HCT116 (cell line): ENCODE measurements around the gene RNU6-9. TPM values are rescaled to one million over a fixed set of nuclear protein-coding genes. Genes with fewer than 3 reads are reported as not detected.

Experiments
- ATAC-seq: fragments of 200-7000 bp; cut with Tn5 transposase; 2 replicates; pipeline ENCODE4 v1.9.1; 2020; ENCODE audit warnings: mild to moderate bottlenecking, moderate library complexity
- BruUV-seq: library from RNA; stranded (reverse); fragments of 400-500 nt; replicated peaks from 2 replicates; lab custom pipeline; 2021; lab: Mats Ljungman, UMichigan
- CTCF ChIA-PET: fragments of 300-600 bp; sonication (Branson Sonifier 250); formaldehyde crosslinking; loops from one replicate; lab custom pipeline; 2021; ENCODE audit warnings: antibody characterized with exemption; lab: Charles Lee
- POLR2A ChIA-PET: fragments of 300-600, 350-600 bp; sonication (Branson Sonifier 250); formaldehyde crosslinking; loops from one replicate; lab custom pipeline; 2021; ENCODE audit warnings: antibody characterized with exemption; lab: Charles Lee
- RAD21 ChIA-PET, 2 experiments: fragments of 300-600 bp; sonication (Branson Sonifier 250); formaldehyde crosslinking; loops; one replicate each; lab custom pipeline; 2023; ENCODE audit warnings: low total read pairs in 2 of 2; ENCODE audit not compliant: uncharacterized antibody in 2 of 2, unreplicated experiment in 2 of 2, low non-redundant PET in 1 of 2; lab: Charles Lee
- DNase-seq: peaks from one replicate; pipeline ENCODE4 v3.0.0-alpha.2; 2010; ENCODE audit warnings: low read depth, low spot score
- H2AFZ ChIP-seq: fragments of 200-600 bp; shearing (Covaris generic), sonication (generic); 2 replicates; pipeline ENCODE4 v1.6.1; 2017; ENCODE audit warnings: low read depth, mixed run types, mixed read lengths, antibody characterized with exemption, low read length; ENCODE audit not compliant: poor library complexity, severe bottlenecking
- H3K27ac ChIP-seq: 2 replicates; pipeline ENCODE4 v1.5.1; 2012; ENCODE audit warnings: low read depth, low read length
- H3K27me3 ChIP-seq: fragments of 200-600 bp; sonication (generic); 2 replicates; pipeline ENCODE4 v1.6.1; 2016; ENCODE audit warnings: mixed run types, low read length, mixed read lengths; ENCODE audit not compliant: insufficient read depth
- H3K36me3 ChIP-seq, 2 experiments: fragments of 200-500 bp in 1 of 2; fragments of 200-600 bp in 1 of 2; sonication (Bioruptor generic) in 1 of 2; sonication (generic) in 1 of 2; 2 replicates each; pipeline versions ENCODE4 v1.5.1 to v1.6.1; 2014 to 2016; ENCODE audit warnings: low read length in 2 of 2, inconsistent platforms in 1 of 2, mixed read lengths in 1 of 2, mixed run types in 1 of 2; ENCODE audit not compliant: insufficient read depth in 2 of 2, control insufficient read depth in 1 of 2
- H3K4me1 ChIP-seq, 2 experiments: fragments of 200-600 bp in 1 of 2; sonication (generic) in 1 of 2; 2 replicates each; pipeline versions ENCODE4 v1.5.1 to v1.6.1; 2012 to 2017; ENCODE audit warnings: low read length in 2 of 2, inconsistent platforms in 1 of 2, mild to moderate bottlenecking in 1 of 2, mixed read lengths in 1 of 2, mixed run types in 1 of 2, moderate library complexity in 1 of 2; ENCODE audit not compliant: insufficient read depth in 2 of 2, control insufficient read depth in 1 of 2
- H3K4me2 ChIP-seq: fragments of 200-600 bp; sonication (generic); 2 replicates; pipeline ENCODE4 v1.6.1; 2017; ENCODE audit warnings: mixed run types, low read length, mixed read lengths
- H3K4me3 ChIP-seq, 2 experiments: fragments of 200-600 bp in 1 of 2; sonication (generic) in 1 of 2; replicated peaks in 1 of 2; 2 replicates each; pipeline ENCODE4 v1.5.1; 2011 to 2016; ENCODE audit warnings: low read length in 2 of 2, control low read depth in 1 of 2, low read depth in 1 of 2, mild to moderate bottlenecking in 1 of 2, mixed read lengths in 1 of 2, mixed run types in 1 of 2
- H3K79me2 ChIP-seq: fragments of 200-600 bp; sonication (generic); 2 replicates; pipeline ENCODE4 v1.6.1; 2017; ENCODE audit warnings: mild to moderate bottlenecking, mixed run types, low read length, moderate library complexity, mixed read lengths; ENCODE audit not compliant: insufficient read depth
- H3K9ac ChIP-seq: fragments of 200-600 bp; sonication (generic); 2 replicates; pipeline ENCODE4 v1.6.1; 2016; ENCODE audit warnings: low read length, mixed read lengths
- H3K9me2 ChIP-seq: fragments of 200-600 bp; sonication (generic), shearing (Covaris generic); 2 replicates; pipeline ENCODE4 v1.6.1; 2017; ENCODE audit warnings: mixed run types, mild to moderate bottlenecking, moderate library complexity; ENCODE audit not compliant: insufficient read depth
- H3K9me3 ChIP-seq, 2 experiments: fragments of 200-500 bp in 1 of 2; fragments of 200-600 bp in 1 of 2; sonication (Bioruptor generic) in 1 of 2; sonication (generic) in 1 of 2; 2 replicates each; pipeline ENCODE4 v1.6.1; 2014 to 2017; ENCODE audit warnings: low read length in 2 of 2, mixed read lengths in 2 of 2, inconsistent platforms in 1 of 2, low read depth in 1 of 2, mild to moderate bottlenecking in 1 of 2, mixed run types in 1 of 2, moderate library complexity in 1 of 2; ENCODE audit not compliant: control insufficient read depth in 1 of 2, insufficient read depth in 1 of 2
- H4K20me1 ChIP-seq: fragments of 200-600 bp; sonication (generic), shearing (Covaris generic); 2 replicates; pipeline ENCODE4 v1.6.1; 2017; ENCODE audit warnings: mixed run types, mild to moderate bottlenecking, moderate library complexity; ENCODE audit not compliant: insufficient read depth
- CBX3 ChIP-seq: IDR thresholded peaks from 2 replicates; pipeline ENCODE4 v1.6.1; 2012; ENCODE audit warnings: low read depth
- ELF1 ChIP-seq: IDR thresholded peaks from 2 replicates; pipeline ENCODE4 v1.6.1; 2012; ENCODE audit warnings: low read depth, borderline replicate concordance
- EZH2phosphoT487 ChIP-seq: fragments of 200-600 bp; IDR thresholded peaks from 2 replicates; pipeline ENCODE4 v1.6.1; 2018; ENCODE audit warnings: antibody characterized with exemption, borderline replicate concordance
- FOSL1 ChIP-seq: IDR thresholded peaks from 2 replicates; pipeline ENCODE4 v1.6.1; 2012; ENCODE audit warnings: low read depth
- POLR2A ChIP-seq: IDR thresholded peaks from 2 replicates; pipeline ENCODE4 v1.7.0; 2011; ENCODE audit warnings: borderline replicate concordance; ENCODE audit not compliant: insufficient read depth, insufficient read length; ENCODE audit errors: extremely low read depth
- RAD21 ChIP-seq: IDR thresholded peaks from 2 replicates; pipeline ENCODE4 v1.6.1; 2012; ENCODE audit warnings: low read depth, mild to moderate bottlenecking
- SIN3A ChIP-seq: IDR thresholded peaks from 2 replicates; pipeline ENCODE4 v1.6.1; 2012; ENCODE audit warnings: low read depth
- SP1 ChIP-seq: IDR thresholded peaks from 2 replicates; pipeline ENCODE4 v1.6.1; 2012; ENCODE audit warnings: low read depth
- YY1 ChIP-seq: IDR thresholded peaks from 2 replicates; pipeline ENCODE4 v1.6.1; 2011; ENCODE audit warnings: low read length, low read depth, moderate library complexity, mild to moderate bottlenecking; ENCODE audit not compliant: insufficient replicate concordance; ENCODE audit errors: extremely low read depth
- ZNF274 ChIP-seq: fragments of 200-500 bp; sonication (Bioruptor generic); IDR thresholded peaks from 2 replicates; pipeline ENCODE4 v1.6.1; 2014; ENCODE audit warnings: mild to moderate bottlenecking, low read depth, low read length, inconsistent platforms
- intact Hi-C: fragments of 100-400 bp; cut with micrococcal nuclease; formaldehyde crosslinking; loops from 2 replicates; pipeline ENCODE4 v1.10.0; 2022
- total RNA-seq: library from RNA; stranded (reverse); gene quantifications from one replicate; pipeline ENCODE4 v1.2.1, GENCODE V29; 2021; ENCODE audit not compliant: unreplicated experiment
- TF ChIP-seq, protein P1 (sequence below), 3 experiments: fragments of 200-600 bp in 1 of 3; sonication (generic) in 1 of 3; IDR thresholded peaks in 2 of 3; conservative IDR thresholded peaks in 1 of 3; 2 replicates each; pipeline ENCODE4 v1.5.1; 2012 to 2017; ENCODE audit warnings: low read depth in 2 of 3, low read length in 2 of 3, antibody characterized with exemption in 1 of 3, borderline replicate concordance in 1 of 3, control low read depth in 1 of 3, mild to moderate bottlenecking in 1 of 3, mixed read lengths in 1 of 3, mixed run types in 1 of 3, moderate library complexity in 1 of 3; ENCODE audit not compliant: insufficient read depth in 1 of 3
- TF ChIP-seq, protein P2 (sequence below): IDR thresholded peaks from 2 replicates; pipeline ENCODE4 v1.6.1; 2012

RNU6-9 gene
- total RNA-seq, 1 experiment from 2014 or later = not detected

DNA sequence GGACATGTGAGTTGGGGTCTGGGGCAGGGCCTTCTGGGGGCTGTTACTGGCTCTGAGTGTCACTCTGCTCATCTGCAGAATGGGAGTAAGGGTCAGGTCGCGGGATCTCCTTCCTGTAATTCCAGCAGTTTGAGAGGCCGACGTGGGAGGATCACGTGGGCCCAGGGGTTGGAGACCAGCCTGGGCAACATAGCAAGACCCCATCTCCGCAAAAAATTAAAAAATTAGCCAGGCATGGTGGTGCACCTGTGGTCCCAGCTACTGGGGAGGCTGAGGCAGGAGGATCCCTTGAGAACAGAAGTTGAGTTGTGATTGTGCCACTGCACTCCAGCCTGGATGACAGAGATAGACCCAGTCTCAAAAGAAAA, 36.6 kb downstream of the RNU6-9 start:
- H3K4me2 ChIP-seq = no peak overlapping the region
- no peak overlapping the region for H3K4me3 ChIP-seq
- no peak for DNase-seq
- H3K36me3 ChIP-seq = peaks cover 0 to 4% of the 10 kb centered on the region in 2 experiments; a peak in 1 of 4 replicates
- no peak overlapping the region for H2AFZ ChIP-seq
- no peak overlapping the region for H3K9ac ChIP-seq
- no peaks in the 10 kb centered on the region for H3K27me3 ChIP-seq
- intact Hi-C loops = loop anchor here (10.0 kb wide), 1 partner anchor 255 kb away; no protein-coding TSS in a partner anchor
- ATAC-seq = no peak
- H3K27ac ChIP-seq = no peak overlapping the region
- no peaks in the 10 kb centered on the region for H3K9me3 ChIP-seq
- ChIA-PET CTCF (no interaction called here), POLR2A (no interaction called here), RAD21 (no interaction called here)
- no peaks in the 10 kb centered on the region for H3K9me2 ChIP-seq
- peaks cover 25 to 36% of the 10 kb centered on the region in 2 experiments for H3K4me1 ChIP-seq
- H4K20me1 ChIP-seq = no peaks in the 10 kb centered on the region
- H3K79me2 ChIP-seq = peaks cover 19% of the 10 kb centered on the region
- no TSS peak for BruUV-seq
- TF ChIP-seq SIN3A (no peak), FOSL1 (no peak), SP1 (no peak), RAD21 (no peak), ZNF274 (no peak), ELF1 (no peak), POLR2A (no peak), EZH2phosphoT487 (no peak), CBX3 (no peak), YY1 (no peak)
- TF ChIP-seq, protein P1, sequence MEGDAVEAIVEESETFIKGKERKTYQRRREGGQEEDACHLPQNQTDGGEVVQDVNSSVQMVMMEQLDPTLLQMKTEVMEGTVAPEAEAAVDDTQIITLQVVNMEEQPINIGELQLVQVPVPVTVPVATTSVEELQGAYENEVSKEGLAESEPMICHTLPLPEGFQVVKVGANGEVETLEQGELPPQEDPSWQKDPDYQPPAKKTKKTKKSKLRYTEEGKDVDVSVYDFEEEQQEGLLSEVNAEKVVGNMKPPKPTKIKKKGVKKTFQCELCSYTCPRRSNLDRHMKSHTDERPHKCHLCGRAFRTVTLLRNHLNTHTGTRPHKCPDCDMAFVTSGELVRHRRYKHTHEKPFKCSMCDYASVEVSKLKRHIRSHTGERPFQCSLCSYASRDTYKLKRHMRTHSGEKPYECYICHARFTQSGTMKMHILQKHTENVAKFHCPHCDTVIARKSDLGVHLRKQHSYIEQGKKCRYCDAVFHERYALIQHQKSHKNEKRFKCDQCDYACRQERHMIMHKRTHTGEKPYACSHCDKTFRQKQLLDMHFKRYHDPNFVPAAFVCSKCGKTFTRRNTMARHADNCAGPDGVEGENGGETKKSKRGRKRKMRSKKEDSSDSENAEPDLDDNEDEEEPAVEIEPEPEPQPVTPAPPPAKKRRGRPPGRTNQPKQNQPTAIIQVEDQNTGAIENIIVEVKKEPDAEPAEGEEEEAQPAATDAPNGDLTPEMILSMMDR (IDR thresholded peaks at IDR 0.05 in 2 of 3, conservative IDR thresholded peaks at IDR 0.05 in 1 of 3; ENCODE audit: borderline replicate concordance in 1 of 3, insufficient read depth in 1 of 3, low read depth in 2 of 3, low read length in 2 of 3) = no peak
- TF ChIP-seq, protein P2, sequence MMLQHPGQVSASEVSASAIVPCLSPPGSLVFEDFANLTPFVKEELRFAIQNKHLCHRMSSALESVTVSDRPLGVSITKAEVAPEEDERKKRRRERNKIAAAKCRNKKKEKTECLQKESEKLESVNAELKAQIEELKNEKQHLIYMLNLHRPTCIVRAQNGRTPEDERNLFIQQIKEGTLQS = no peak
